ENCODE results near the gene C21orf91.

C21orf91 gene

DNA sequence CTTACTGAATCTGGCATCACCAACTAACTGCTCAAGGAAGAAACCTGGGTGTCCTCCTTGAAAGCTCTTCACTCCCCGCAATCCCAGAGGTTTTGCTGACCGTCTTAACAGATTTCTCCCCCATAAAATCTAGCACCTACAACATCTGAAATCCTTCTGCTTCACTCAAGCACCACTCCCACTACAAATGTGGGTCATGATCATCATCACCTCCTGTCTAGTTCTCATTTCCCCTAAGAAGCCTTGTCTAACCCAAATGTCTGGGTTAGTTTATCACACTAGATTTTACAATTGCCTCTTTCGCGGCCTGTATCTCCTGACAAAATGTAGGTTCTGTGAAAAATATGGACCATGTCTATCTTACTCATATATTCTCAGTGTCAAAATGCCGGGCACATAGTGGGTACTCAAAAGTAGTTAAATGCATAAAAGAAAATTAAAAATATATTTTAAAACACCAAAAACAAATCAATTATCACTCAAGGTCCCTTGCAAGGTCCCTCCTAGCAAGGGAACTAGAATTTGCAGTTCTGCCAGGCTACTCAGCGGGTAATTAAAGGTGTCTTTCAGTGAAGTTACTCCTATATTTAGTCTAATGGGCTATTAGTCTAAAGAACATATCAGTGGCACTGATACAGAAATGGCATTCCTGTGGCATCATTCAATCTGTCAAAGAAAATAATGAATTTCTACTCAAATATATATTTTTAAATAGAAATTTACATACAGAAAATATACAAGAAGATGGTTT, 19.6 kb downstream of the C21orf91 start:
- H3K27ac ChIP-seq, result peak overlapping the region in 2 of 21 experiments; percentile 11 to 17
- no peak overlapping the region for H3K4me3 ChIP-seq

DNA sequence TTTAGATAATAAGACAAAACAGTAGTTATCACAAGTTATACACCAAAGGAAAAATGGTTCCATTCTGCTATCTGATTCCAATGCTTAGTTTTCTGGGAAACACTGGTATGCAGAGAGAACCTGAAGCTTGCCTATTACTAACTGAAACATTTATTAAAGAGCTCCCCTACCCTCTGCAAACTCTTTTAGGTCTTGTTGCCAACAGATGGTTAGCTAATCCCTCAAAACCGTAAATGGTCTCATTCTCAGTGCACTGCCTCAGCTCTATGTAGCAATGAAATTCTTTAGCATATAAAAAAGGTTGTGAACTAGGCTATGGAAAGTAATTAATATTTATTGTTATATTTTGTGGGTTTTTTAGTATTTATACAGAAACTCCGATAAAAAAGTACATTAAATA, 20.4 kb downstream of the C21orf91 start:
- no peak overlapping the region for H3K4me3 ChIP-seq
- peak overlapping the region in 1 of 21 experiments; percentile 11 for H3K27ac ChIP-seq

DNA sequence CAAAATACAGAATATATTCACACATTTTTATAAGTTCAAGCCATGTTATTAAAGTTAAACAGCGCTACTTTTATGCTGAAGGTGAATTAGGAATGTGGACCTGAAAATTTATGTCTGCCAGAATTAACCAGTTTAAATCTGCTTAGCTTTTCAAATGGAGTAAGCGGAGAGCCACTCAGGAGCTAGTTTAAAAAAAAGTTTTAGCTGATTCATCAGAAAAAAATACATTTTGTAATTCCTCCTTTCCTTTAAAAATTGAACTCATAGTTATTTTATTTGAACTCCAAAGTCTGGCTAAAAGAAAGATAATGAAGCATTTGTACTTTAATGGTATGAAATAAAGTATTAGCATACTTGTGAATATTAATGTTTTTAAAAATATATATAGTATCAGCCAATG, 21.2 kb downstream of the C21orf91 start:
- no peak overlapping the region for H3K4me3 ChIP-seq

DNA sequence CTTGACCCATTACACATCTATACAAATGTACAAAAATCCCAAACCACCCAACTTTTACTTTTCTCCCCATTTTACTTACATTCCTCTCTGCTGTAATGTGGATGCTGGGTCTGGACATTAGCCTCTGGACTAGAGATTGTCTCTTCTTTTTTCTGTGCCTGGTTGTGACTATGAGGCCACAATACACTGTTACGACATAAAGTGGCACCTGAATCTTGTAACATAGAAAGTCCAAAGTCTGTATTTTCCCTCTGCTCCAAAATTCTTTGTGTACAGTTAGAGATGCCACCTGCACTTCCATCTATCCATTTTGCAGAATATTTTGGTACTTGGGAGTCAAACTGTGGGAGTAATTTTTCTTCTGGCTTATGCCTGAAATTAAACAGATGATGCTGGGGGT, 22.7 kb downstream of the C21orf91 start:
- Histone ChIP-seq H3K27ac (peak overlapping the region in 6 of 21 experiments; percentile 3 to 87 (median 13)), H3K4me3 (no peak overlapping the region)

More for the DNA sequence above, 21.2 kb downstream of the C21orf91 start:
- H3K27ac ChIP-seq, result no peak overlapping the region

DNA sequence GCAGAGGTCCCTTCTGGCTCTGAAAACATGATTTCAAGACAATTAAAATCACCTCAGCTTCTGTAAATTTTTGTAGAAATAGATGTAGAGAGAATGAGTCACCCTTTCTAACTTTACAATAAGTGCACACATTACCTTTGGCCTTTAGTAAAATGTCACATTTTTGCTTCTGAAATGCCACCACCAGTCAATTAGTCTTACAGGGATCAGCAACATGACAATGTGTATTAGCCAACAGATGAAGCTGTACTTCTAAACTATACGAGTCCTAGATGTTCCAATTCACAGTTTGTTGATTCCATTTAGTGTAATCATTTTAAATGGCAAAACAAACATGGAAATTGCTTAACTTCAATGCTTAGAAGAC, 23.1 kb downstream of the C21orf91 start:
- Histone ChIP-seq H3K27ac (peak overlapping the region in 7 of 21 experiments; percentile 4 to 87 (median 64)), H3K4me3 (no peak overlapping the region)

DNA sequence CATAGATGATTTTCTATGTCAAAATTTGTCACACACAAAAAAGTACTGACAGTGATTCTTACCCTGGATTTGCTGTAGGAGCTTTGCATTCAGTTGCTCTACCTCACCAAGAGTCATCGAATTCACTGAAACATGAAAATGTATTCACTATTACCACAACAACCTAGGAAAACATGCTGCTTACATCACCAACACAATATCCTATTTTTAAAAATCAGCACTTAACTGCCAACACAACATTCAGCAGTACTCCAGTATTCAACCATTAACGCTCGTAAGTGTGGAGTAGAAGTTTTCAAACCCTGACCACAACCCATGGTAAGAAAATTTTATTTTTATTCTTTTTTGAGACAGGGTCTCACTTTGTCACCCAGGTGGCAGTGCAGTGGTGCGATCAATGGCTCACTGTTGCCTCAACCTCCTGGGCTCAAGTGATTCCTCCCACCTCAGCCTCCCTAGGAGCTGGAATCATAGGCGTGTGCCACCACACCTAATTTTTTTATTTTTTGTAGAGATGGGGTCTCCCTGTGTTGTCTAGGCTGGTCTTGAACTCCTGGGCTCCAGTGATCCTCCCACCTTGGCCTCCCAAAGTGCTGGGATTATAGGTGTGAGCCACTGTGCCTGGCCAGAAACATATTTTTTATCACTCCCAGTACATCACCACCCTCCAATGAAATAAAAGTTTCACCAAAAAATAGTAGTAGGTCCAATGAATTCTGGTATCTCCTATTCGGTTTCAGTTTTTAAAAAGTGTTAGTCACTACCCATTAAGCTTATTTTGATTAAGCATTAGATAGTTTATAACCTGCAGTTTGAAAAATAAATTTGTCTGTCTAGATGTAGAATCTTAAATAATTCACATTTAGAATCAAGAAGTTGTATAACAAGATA, 23.8 kb downstream of the C21orf91 start:
- H3K4me3 ChIP-seq, result no peak overlapping the region

DNA sequence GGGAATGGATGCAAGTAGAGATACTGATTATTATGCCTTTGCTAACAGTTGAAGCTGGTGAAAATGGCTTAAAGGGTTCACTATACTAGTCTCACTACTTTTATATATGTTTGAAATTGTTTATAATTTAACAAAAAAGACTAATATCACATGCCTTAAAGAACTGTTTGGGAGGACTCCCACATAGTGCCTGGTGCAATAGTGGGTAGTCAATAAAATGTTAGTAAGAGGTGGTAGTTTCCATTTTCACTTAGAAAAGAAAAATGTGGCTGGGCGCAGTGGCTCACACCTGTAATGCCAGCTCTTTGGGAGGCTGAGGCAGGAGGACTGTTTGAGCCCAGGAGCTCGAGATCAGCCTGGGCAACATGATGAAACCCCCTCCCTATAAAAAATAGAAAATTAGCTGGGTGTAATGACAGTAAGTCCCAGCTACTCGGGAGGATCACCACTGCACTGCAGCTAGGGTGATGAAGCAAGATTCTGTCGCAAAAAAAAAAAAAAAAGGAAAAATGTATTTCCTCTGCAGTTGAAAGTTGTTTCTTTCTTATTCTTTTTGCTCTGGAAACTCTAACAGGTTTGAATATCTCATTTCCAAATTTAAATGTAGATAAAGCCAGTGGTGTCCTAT, 24.5 kb downstream of the C21orf91 start:
- no peak overlapping the region for H3K4me3 ChIP-seq
- H3K27ac ChIP-seq, result peak overlapping the region in 13 of 21 experiments; percentile 58 to 87 (median 76)

More for the DNA sequence above, 23.8 kb downstream of the C21orf91 start:
- H3K27ac ChIP-seq, result peak overlapping the region in 11 of 21 experiments; percentile 4 to 87 (median 70)

DNA sequence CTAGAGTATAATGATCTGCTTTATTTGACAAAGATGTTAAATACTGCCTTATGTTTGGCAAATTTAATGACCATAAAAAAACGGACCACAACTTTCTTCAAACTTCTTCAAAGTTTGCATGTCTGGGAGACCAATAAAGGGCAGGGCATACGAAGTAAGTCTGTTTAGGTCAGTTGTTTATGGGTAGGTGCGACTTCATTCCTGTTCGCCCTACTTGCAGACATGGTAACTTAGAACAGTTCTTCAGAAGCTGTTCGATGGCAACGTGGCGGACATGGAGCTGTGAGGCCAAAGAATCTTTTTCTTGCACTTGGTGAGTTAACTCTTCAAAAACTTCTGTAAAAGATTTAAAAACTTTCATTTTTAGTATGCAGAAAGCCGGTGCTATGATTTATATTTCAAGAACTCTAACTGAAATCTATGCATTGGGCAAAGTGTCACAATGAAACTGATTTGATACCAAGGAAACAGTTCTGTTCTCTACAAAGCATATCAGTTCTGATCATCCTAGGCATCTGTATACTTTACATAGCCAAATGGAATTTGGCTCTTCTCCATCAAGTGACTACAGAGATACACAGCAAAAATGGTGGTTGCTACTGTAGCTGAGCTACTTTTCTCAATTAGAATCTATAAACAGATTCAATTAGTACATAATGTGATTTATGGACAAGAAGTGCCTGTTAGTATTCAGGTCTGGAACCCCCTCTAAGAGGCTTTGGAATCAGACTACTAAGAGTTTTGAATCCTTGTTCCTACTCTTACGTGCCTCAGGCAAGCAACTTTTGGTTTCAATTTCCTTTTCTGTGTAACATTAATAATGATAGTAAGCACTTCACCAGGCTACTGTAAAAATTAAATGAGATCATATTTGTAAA, 25.7 kb downstream of the C21orf91 start:
- Histone ChIP-seq H3K4me3 (peak overlapping the region in 5 of 7 experiments; percentile 3 to 21 (median 19)), H3K27ac (peak overlapping the region in 20 of 21 experiments; percentile 6 to 87 (median 71))

DNA sequence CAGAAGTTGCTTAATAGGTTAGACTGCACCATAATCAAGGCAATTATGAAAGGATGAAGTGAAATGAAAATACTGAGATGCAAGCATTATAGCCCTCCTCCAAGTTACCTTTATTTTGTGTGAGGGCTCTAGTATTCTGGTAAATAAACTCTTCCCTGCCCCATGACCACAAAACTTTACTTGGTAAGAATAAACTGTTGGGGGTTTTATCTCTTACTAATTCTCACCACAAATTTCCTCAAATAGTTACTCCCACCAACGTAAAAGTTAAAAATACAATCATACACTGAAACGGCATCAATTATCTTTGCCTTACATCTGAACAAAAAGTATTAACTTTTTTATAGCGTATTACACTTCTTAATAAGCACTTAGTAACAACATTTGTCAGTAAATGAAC, 29.5 kb downstream of the C21orf91 start:
- Histone ChIP-seq H3K4me3 (no peak overlapping the region), H3K27ac (peak overlapping the region in 3 of 21 experiments; percentile 9 to 66 (median 32))

DNA sequence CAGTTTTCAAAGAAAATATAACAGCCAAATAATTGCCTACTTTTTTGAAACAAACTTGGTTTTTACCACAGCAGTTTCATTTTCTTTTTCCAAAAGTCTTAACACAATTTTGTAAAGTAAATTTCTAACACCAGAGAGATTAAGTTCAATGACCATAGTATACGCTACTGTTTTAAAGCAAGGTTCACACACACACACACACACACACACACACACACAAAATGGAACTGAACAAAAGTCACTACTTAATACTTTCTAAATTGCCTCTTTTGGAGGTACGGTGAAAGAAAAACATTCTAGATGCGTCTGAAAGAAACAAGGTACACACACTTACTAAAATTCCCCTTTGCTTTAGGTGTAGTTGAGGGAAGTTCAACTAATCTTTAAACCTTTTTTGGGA, 30.1 kb downstream of the C21orf91 start:
- Histone ChIP-seq H3K27ac (peak overlapping the region in 4 of 21 experiments; percentile 14 to 66 (median 40)), H3K4me3 (no peak overlapping the region)

DNA sequence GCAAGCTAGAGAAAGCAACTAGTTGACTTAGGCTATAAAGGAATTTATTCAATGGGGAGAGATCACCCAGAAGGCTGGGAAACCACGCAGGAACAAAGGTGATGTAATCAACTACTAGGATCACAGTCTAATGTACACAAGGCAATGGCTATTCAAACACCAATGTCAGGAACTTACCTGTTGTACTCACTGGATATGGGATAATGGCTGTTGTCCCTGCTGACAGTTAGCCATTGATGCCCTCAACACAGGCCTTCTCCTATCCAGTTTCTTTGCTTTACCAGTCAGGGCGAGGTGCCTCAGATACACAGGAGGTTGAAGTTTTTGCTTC, 32.3 kb downstream of the C21orf91 start:
- no peak overlapping the region for H3K4me3 ChIP-seq
- H3K27ac ChIP-seq, result peak overlapping the region in 3 of 21 experiments; percentile 8 to 56 (median 27)

DNA sequence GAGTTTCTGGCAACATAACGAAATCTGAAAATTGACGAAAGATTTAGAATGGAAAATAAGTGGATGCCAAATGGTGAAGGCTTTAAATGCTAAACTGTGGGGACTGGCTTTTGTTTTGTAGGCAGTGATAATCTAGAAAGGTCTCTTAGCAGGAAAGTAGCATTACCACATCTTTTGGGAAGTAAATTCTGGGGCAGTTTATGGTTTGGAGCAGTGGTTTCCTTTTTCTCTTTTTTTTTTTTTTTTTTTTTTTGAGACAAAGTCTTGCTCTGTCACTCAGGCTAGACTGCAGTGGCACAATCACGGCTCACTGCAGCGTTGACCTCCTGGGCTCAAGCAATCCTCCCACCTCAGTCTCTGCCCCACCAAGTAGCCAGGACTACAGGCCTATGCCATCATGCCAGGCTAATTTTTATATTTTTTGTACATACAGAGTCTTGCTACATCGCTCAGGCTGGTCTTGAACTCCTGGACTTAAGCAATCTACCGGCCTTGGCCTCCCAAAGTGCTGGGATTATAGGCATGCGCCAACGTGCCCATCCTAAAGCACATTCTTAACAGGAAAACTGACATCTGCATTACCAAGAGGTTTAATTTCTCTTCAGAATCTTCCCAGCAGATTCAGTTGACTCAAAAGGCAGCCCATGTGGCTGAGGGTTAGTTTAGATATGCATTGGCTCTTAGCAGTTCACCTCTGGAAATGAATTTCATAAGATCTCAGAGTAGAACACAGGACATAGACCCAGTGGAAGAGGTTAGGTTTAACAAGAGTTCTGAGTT, 32.9 kb downstream of the C21orf91 start:
- Histone ChIP-seq H3K27ac (peak overlapping the region in 3 of 21 experiments; percentile 8 to 80 (median 27)), H3K4me3 (no peak overlapping the region)

DNA sequence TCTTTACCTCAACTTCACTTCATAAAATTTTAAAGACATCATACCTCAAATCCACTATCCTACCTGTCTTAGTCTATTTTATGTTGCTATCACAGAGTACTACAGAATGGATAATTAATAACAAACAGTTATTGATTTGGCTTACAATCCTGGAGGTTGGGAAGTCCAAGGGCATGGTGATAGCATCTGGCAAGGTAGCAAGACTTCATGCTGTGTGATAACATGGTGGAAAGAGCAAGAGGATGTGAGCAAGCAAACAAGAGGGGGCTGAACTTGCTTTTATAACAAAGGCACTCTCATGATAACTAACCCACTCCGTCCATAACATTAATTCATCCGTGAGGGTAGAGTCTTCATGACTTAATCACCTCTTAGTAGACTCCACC, 33.8 kb downstream of the C21orf91 start:
- Histone ChIP-seq H3K27ac (peak overlapping the region in 8 of 21 experiments; percentile 14 to 82 (median 48)), H3K4me3 (no peak overlapping the region)

DNA sequence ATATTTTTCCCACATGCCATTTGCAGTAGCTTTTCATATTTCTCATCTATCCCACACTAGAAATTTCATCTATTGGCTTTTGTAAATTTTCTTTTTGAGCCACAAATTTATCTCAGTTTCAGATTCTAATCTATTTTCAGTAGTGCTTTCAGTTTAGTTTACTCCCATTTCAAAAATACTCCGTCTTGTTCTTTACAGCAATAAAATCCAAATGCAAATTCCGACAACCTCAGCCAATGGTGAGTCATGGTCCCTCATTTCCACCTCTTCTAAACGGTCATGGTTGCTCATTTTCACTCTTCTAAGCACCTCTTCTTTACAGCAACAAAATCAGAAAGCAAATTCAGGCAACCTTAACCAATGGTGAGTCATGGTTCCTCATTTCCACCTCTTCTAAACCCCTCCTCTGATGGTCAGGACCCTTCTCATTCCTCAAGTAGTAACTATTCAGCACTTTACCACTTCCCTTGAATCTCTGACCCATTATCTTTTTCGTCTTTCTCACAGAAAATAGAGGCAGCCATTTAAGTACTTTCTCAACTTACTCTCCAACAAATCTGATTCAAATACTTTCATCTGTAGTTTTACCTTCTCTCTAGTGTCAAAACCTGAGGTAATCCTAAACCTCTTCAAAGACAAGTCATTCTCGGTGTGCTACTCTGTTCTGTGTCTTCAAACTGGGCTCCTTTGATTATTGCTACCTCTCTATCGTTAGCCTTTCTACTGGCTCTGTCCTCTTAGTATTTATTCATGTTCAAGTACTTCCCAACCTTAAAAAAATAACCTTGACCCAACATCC, 34.4 kb downstream of the C21orf91 start:
- no peak overlapping the region for H3K4me3 ChIP-seq
- H3K27ac ChIP-seq, result peak overlapping the region in 17 of 21 experiments; percentile 0 to 82 (median 44)

DNA sequence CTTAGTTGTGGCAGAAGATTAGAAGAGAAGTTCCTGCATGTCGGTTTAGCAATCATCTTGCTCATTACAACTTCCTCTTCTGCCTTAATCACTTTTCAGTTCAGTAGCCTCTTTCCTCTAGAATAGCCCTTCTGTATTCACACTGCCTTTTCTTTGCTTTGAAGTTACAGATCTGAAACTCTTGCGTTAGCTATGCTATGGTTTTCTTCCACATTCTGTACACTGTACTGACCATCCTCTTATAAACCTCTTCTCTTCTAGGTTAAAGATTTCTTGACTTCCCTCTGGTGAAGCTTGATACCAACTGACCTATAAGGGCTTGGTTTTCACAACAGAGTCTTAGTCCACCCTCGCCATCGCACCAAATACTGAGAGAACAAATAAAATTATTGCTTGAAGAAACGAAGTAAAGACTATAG, 35.0 kb downstream of the C21orf91 start:
- Histone ChIP-seq H3K27ac (peak overlapping the region in 17 of 21 experiments; percentile 0 to 82 (median 47)), H3K4me3 (no peak overlapping the region)

DNA sequence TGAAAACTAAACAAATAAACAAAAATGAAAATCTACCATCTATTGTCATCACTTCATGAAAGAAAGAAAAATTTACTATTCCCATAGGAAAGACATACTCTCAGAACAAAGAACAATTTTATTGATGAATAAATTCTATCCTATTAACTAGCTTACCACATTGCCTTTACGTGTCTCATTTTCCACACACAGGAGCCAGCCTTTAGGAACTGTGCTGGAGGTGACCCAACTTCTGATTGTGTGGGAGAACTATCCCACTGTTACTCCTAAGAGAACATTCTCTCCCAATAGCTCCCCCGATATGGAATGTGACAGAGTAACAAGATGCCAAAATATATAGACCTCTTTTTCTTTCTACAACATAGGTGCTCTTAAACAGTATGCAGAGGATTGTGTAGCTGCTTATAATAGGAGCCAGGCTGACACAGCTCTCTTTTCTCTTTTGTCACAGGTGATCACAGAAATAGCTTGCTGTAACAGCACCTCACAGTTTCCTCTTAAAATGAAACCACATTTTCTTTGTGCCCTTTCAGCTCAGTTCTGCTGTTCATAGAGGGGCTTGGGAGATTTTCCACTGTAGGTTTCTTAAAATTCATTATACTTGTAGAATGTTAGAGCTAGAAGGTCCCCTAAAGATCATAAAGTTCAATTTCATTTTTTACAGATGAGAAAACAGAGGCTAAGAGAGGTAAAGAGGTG, 35.5 kb downstream of the C21orf91 start:
- peak overlapping the region in 17 of 21 experiments; percentile 0 to 82 (median 47) for H3K27ac ChIP-seq
- H3K4me3 ChIP-seq, result no peak overlapping the region

DNA sequence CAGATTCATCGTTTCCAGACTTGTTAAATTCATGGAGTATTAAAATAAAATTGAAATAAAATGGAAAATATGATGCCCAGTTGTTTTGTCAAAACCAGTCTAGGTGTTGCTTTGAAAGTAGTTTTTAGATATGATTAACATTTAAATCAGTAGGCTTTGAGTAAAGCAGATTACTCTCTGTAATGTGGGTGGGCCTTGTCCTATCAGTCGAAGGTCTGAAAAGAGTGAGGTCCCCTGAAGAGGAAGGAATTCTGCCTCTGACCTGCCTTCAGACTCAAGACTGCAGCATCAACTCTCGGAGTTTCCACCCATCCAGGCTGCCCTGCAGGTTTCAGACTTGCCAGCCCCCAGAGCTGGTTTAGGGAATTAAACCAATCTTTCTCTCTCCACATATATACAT, 36.2 kb downstream of the C21orf91 start:
- Histone ChIP-seq H3K4me3 (no peak overlapping the region), H3K27ac (peak overlapping the region in 9 of 21 experiments; percentile 0 to 82 (median 54))
